Measurements from ENCODE around the gene ZBTB17. TPM values are rescaled to one million over a fixed set of nuclear protein-coding genes. Genes with fewer than 3 reads are reported as not detected.
A peak's percentile ranks its signal among the peaks of the same experiment; 100 is the strongest.
"Not testable (repeated sequence)": the region's sequence is repeated elsewhere in the genome, so short reads cannot be mapped to it uniquely, and the experiment has no call there.

Gene ZBTB17
- total and polyA plus RNA-seq, 7 donors: 17.4 to 38.7 (median 24.3) TPM

DNA sequence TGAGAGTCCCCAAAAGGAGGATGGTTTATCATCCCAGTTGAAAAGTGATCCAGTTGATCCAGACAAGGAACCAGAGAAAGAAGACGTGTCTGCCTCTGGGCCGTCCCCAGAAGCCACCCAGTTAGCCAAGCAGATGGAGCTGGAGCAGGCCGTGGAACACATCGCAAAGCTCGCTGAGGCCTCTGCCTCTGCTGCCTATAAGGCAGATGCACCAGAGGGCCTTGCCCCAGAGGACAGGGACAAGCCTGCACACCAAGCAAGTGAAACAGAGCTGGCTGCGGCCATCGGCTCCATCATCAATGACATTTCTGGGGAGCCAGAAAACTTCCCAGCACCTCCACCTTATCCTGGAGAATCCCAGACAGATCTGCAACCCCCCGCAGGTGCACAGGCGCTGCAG, 43.3 kb downstream of the ZBTB17 start:
- H3K36me3 ChIP-seq: peaks cover 68 to 98% (median 84%) of the 10 kb centered on the region in 4 donors
- H3K27ac ChIP-seq: no peak overlapping the region
- intact Hi-C loops (cut with DNase I): no loop called here
- no peak for DNase-seq
- H3K4me1 ChIP-seq: no peaks in the 10 kb centered on the region
- no peaks in the 10 kb centered on the region for H3K9me3 ChIP-seq
- TF ChIP-seq POLR2A (IDR thresholded peaks at IDR 0.05) (no peak), POLR2AphosphoS5 (IDR thresholded peaks at IDR 0.05) (no peak), EP300 (IDR thresholded peaks at IDR 0.05) (no peak)
- TF ChIP-seq, protein P1, sequence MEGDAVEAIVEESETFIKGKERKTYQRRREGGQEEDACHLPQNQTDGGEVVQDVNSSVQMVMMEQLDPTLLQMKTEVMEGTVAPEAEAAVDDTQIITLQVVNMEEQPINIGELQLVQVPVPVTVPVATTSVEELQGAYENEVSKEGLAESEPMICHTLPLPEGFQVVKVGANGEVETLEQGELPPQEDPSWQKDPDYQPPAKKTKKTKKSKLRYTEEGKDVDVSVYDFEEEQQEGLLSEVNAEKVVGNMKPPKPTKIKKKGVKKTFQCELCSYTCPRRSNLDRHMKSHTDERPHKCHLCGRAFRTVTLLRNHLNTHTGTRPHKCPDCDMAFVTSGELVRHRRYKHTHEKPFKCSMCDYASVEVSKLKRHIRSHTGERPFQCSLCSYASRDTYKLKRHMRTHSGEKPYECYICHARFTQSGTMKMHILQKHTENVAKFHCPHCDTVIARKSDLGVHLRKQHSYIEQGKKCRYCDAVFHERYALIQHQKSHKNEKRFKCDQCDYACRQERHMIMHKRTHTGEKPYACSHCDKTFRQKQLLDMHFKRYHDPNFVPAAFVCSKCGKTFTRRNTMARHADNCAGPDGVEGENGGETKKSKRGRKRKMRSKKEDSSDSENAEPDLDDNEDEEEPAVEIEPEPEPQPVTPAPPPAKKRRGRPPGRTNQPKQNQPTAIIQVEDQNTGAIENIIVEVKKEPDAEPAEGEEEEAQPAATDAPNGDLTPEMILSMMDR (IDR thresholded peaks at IDR 0.05): no peak
- 97 to 98% methylated on average over 9 of the region's 9 CpGs for WGBS, 2 donors
- H3K4me3 ChIP-seq: no peak overlapping the region
- H3K27me3 ChIP-seq: no peaks in the 10 kb centered on the region

DNA sequence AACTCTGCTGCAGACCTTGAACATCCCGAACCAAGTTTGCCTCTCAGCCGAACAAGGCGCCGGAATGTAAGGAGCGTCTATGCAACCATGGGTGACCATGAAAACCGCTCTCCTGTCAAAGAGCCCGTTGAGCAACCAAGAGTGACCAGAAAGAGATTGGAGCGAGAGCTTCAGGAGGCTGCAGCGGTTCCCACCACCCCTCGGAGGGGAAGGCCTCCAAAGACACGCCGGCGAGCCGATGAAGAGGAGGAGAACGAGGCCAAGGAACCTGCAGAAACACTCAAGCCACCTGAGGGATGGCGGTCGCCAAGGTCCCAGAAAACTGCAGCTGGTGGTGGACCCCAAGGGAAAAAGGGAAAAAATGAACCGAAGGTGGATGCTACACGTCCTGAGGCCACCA, 44.0 kb downstream of the ZBTB17 start:
- Histone ChIP-seq H3K4me3 (no peak overlapping the region), H3K36me3 (peaks cover 70 to 98% (median 77%) of the 10 kb centered on the region in 4 donors)

DNA sequence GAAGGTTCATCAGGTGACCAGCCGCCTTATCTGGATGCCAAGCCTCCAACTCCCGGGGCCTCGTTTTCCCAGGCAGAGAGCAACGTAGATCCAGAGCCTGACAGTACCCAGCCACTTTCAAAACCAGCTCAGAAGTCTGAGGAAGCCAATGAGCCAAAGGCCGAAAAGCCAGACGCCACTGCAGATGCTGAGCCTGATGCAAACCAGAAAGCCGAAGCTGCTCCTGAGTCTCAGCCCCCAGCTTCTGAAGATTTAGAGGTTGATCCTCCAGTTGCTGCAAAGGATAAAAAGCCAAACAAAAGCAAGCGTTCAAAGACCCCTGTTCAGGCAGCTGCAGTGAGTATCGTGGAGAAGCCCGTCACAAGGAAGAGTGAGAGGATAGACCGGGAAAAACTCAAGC, 44.5 kb downstream of the ZBTB17 start:
- Histone ChIP-seq H3K27me3 (no peaks in the 10 kb centered on the region), H3K4me1 (no peaks in the 10 kb centered on the region), H3K9me3 (no peaks in the 10 kb centered on the region), H3K36me3 (peaks cover 71 to 100% (median 75%) of the 10 kb centered on the region in 4 donors), H3K27ac (no peak overlapping the region), H3K4me3 (no peak overlapping the region)
- WGBS, 2 donors: 95 to 97% methylated on average over 11 of the region's 11 CpGs
- DNase-seq: no peak
- TF ChIP-seq POLR2A (IDR thresholded peaks at IDR 0.05): no peak
- TF ChIP-seq POLR2AphosphoS5 (IDR thresholded peaks at IDR 0.05): no peak
- no peak for TF ChIP-seq EP300 (IDR thresholded peaks at IDR 0.05)
- intact Hi-C loops (cut with DNase I): no loop called here

More for the DNA sequence above, 44.0 kb downstream of the ZBTB17 start:
- Histone ChIP-seq H3K27ac (no peak overlapping the region), H3K9me3 (no peaks in the 10 kb centered on the region), H3K4me1 (no peaks in the 10 kb centered on the region), H3K27me3 (no peaks in the 10 kb centered on the region)
- DNase-seq: no peak
- TF ChIP-seq POLR2A (IDR thresholded peaks at IDR 0.05) (no peak), POLR2AphosphoS5 (IDR thresholded peaks at IDR 0.05) (no peak), EP300 (IDR thresholded peaks at IDR 0.05) (no peak)
- TF ChIP-seq, protein P1 (IDR thresholded peaks at IDR 0.05): no peak
- WGBS, 2 donors: 97% methylated on average over 19 of the region's 19 CpGs
- intact Hi-C loops (cut with DNase I): no loop called here

DNA sequence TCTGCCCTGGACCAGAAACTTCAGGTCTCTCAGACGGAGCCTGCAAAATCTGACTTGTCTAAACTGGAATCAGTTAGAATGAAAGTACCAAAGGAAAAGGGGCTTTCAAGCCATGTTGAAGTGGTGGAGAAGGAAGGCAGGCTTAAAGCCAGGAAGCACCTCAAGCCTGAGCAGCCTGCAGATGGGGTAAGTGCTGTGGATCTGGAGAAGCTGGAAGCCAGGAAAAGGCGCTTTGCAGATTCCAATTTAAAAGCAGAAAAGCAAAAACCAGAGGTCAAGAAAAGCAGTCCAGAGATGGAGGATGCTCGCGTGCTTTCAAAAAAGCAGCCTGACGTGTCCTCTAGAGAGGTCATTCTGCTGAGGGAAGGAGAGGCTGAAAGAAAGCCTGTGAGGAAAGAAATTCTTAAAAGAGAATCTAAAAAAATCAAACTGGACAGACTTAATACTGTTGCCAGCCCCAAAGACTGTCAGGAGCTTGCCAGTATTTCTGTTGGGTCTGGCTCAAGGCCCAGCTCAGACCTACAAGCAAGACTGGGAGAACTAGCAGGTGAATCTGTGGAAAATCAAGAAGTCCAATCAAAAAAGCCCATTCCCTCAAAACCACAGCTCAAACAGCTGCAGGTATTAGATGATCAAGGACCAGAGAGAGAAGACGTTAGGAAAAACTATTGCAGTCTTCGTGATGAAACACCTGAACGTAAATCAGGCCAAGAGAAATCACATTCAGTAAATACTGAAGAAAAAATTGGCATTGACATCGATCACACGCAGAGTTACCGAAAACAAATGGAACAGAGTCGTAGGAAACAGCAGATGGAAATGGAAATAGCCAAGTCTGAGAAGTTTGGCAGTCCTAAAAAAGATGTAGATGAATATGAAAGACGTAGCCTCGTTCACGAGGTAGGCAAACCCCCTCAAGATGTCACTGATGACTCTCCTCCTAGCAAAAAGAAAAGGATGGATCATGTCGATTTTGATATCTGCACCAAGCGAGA, 46.6 kb downstream of the ZBTB17 start:
- TF ChIP-seq EP300 (IDR thresholded peaks at IDR 0.05) (no peak), POLR2A (IDR thresholded peaks at IDR 0.05) (no peak)
- no peaks in the 10 kb centered on the region for H3K27me3 ChIP-seq
- peaks cover 50 to 98% (median 65%) of the 10 kb centered on the region in 4 donors for H3K36me3 ChIP-seq
- no peaks in the 10 kb centered on the region for H3K4me1 ChIP-seq
- H3K4me3 ChIP-seq: no peak overlapping the region
- no peak for DNase-seq
- no peaks in the 10 kb centered on the region for H3K9me3 ChIP-seq
- 97% methylated on average over 17 of the region's 17 CpGs for WGBS, 2 donors
- intact Hi-C loops (cut with DNase I): no loop called here
- H3K27ac ChIP-seq: peak overlapping the region in 1 of 4 donors; percentile 13

DNA sequence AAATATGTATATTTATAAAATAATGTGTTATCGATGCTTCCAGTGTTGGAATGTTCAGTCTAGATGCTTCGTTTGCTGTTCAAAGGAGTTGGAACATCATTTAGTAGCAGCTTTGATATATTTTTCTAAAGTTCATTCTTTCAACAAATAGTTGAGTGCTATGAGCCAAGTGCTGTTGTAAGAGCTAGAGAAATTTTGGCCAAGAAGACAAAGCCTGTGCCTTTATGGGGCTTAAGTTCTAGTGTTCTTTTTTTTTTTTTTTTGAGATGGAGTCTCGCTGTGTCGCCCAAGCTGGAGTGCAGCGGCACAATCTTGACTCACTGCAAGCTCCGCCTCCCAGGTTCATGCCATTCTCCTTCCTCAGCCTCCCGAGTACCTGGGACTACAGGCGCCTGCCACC, 49.5 kb downstream of the ZBTB17 start:
- H3K4me3 ChIP-seq; DNase-seq; H3K27ac ChIP-seq; intact Hi-C loops (cut with DNase I); H3K4me1 ChIP-seq; H3K27me3 ChIP-seq; H3K9me3 ChIP-seq: not testable (repeated sequence)
- H3K36me3 ChIP-seq: peaks cover 32 to 98% (median 57%) of the 10 kb centered on the region in 4 donors
- WGBS, 2 donors: 87 to 91% methylated on average over 8 of the region's 8 CpGs

DNA sequence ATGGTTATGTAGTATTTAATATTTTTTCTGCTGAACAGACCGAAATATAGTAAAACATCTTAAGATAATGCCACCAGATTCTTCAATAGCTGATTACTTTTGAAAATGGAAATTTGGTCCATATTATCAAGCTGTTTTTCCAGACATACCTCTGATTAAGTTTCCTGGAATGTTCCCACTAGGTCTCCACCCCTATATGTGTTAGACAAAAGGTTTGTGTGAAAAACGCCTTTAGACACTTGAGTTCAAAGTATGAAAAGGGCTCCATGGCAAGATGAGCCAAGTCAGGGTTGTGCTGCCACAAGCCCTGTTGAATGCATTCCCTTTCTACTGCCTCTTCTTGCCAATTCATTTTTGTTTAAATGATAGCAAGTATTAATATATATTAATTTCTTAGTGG, 52.7 kb downstream of the ZBTB17 start:
- no peaks in the 10 kb centered on the region for H3K4me1 ChIP-seq
- TF ChIP-seq POLR2A (IDR thresholded peaks at IDR 0.05) (no peak), POLR2AphosphoS5 (IDR thresholded peaks at IDR 0.05) (no peak), EP300 (IDR thresholded peaks at IDR 0.05) (no peak)
- TF ChIP-seq, protein P1 (IDR thresholded peaks at IDR 0.05): no peak
- H3K27me3 ChIP-seq: no peaks in the 10 kb centered on the region
- H3K27ac ChIP-seq: no peak overlapping the region
- intact Hi-C loops (cut with DNase I): no loop called here
- H3K36me3 ChIP-seq: peaks cover 15 to 92% (median 38%) of the 10 kb centered on the region in 4 donors
- DNase-seq: no peak
- H3K9me3 ChIP-seq: no peaks in the 10 kb centered on the region
- H3K4me3 ChIP-seq: no peak overlapping the region
- WGBS, 2 donors: 91% methylated on average over 2 of the region's 2 CpGs

Measured in sigmoid colon (tissue), 7 donors.